Gastroesophageal sphincter (tissue), 4 donors: ENCODE data around the gene ZNF567. TPM values are rescaled to one million over a fixed set of nuclear protein-coding genes. Genes with fewer than 3 reads are reported as not detected.
"Not testable (repeated sequence)": the region's sequence is repeated elsewhere in the genome, so short reads cannot be mapped to it uniquely, and the experiment has no call there.

Source experiments
- ATAC-seq: fragments of 150-250 bp; one replicate; pipeline ENCODE4 v1.9.1; 2016; ENCODE audit warnings: mild to moderate bottlenecking, moderate library complexity
- H3K27ac ChIP-seq, 4 donors: fragments of 200-600 bp; sonication (generic) in 3 of 4; 1 replicate in 3 of 4; 2 replicates in 1 of 4; pipeline ENCODE4 v1.5.1; 2016 to 2019
- H3K27me3 ChIP-seq: fragments of 200-600 bp; sonication (generic); one replicate; pipeline ENCODE4 v1.5.1; 2019
- H3K36me3 ChIP-seq, 2 donors: fragments of 200-600 bp; sonication (generic); one replicate each; pipeline ENCODE4 v1.5.1; 2019; ENCODE audit warnings: control low read depth in 1 of 2
- H3K4me1 ChIP-seq, 3 donors: fragments of 200-600 bp; sonication (generic); 1 replicate in 2 of 3; 2 replicates in 1 of 3; pipeline ENCODE4 v1.5.1; 2016 to 2019; ENCODE audit warnings: control low read depth in 2 of 3
- H3K4me3 ChIP-seq, 2 donors: fragments of 200-600 bp; sonication (generic); one replicate each; pipeline ENCODE4 v1.5.1; 2019; ENCODE audit warnings: mild to moderate bottlenecking in 1 of 2, moderate library complexity in 1 of 2
- H3K9me3 ChIP-seq, 3 donors: fragments of 200-600 bp; sonication (generic); one replicate each; pipeline ENCODE4 v1.5.1; 2017 to 2019; ENCODE audit warnings: control low read depth in 2 of 3
- EP300 ChIP-seq: sonication (generic); formaldehyde crosslinking; IDR thresholded peaks from one replicate; pipeline ENCODE4 v1.6.1; 2017; ENCODE audit warnings: antibody characterized with exemption, mild to moderate bottlenecking
- POLR2A ChIP-seq, 2 donors: fragments of 450-650 bp; IDR thresholded peaks; one replicate each; pipeline ENCODE4 v1.6.1; 2017; ENCODE audit warnings: antibody characterized with exemption in 2 of 2, mild to moderate bottlenecking in 2 of 2, moderate library complexity in 1 of 2
- POLR2AphosphoS5 ChIP-seq: sonication (generic); formaldehyde crosslinking; IDR thresholded peaks from one replicate; pipeline ENCODE4 v1.6.1; 2017; ENCODE audit warnings: antibody characterized with exemption
- WGBS, 2 donors: methylation state at CpG; one replicate each; pipeline ENCODE4 v1.1.5; 2018; ENCODE audit warnings: low coverage in 1 of 2; 5-methylcytosine and 5-hydroxymethylcytosine counted together
- total RNA-seq, 4 donors: library from RNA; depleted of rRNA; stranded (reverse); fragments of >200 nt; gene quantifications; one replicate each; pipeline ENCODE4 v1.1.0, GENCODE V29; 2016
- TF ChIP-seq, protein P1 (sequence below), 4 experiments: fragments of 200-600 bp in 2 of 4; fragments of 450-650 bp in 2 of 4; sonication (generic) in 1 of 4; IDR thresholded peaks; one replicate each; pipeline ENCODE4 v1.5.1; 2017 to 2019; ENCODE audit warnings: antibody characterized with exemption in 4 of 4, mild to moderate bottlenecking in 2 of 4, moderate library complexity in 2 of 4

The ZNF567 gene
- total RNA-seq, 4 donors from 2014 or later: 6.2 to 9.6 (median 7.9) TPM

DNA sequence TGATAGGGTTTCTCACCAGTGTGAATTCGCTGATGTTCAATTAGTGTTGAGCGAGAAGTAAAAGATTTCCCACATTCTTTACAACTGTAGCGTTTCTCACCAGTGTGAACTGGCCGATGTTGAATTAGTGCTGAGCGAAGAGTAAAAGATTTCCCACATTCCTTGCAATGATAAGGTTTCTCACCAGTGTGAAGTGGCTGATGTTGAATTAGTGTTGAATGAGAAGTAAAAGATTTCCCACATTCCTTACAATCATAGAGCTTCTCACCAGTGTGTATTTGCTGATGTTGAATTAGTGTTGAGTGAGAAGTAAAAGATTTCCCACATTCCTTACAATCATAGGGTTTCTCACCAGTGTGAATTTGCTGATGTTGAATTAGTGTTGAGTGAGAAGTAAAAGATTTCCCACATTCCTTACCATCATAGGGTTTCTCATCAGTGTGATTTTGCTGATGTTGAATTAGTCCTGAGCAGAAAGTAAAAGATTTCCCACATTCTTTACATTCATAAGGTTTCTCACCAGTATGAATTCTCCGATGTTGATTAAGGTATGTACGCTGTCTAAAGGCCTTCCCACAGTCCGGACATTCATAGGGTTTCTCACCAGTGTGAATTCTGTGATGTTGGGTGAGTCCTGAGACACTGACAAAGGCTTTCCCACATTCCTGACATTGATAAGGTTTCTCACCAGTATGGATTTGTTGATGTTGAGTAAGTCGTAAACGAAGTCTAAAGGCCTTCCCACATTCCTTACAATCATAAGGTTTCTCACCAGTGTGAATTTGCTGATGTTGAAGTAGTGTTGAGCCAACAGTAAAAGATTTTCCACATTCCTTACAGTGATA, 61.2 kb downstream of the ZNF567 start:
- Histone ChIP-seq H3K27me3 (no peaks in the 10 kb centered on the region), H3K27ac (no peak overlapping the region), H3K4me1 (no peaks in the 10 kb centered on the region), H3K36me3 (peaks cover 10 to 100% of the 10 kb centered on the region in 2 donors), H3K4me3 (no peak overlapping the region), H3K9me3 (peaks cover 8 to 100% (median 18%) of the 10 kb centered on the region in 3 donors)
- no peak for ATAC-seq
- TF ChIP-seq POLR2A (IDR thresholded peaks at IDR 0.05) (no peak), POLR2AphosphoS5 (no peak), EP300 (no peak)
- TF ChIP-seq, protein P1, sequence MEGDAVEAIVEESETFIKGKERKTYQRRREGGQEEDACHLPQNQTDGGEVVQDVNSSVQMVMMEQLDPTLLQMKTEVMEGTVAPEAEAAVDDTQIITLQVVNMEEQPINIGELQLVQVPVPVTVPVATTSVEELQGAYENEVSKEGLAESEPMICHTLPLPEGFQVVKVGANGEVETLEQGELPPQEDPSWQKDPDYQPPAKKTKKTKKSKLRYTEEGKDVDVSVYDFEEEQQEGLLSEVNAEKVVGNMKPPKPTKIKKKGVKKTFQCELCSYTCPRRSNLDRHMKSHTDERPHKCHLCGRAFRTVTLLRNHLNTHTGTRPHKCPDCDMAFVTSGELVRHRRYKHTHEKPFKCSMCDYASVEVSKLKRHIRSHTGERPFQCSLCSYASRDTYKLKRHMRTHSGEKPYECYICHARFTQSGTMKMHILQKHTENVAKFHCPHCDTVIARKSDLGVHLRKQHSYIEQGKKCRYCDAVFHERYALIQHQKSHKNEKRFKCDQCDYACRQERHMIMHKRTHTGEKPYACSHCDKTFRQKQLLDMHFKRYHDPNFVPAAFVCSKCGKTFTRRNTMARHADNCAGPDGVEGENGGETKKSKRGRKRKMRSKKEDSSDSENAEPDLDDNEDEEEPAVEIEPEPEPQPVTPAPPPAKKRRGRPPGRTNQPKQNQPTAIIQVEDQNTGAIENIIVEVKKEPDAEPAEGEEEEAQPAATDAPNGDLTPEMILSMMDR (IDR thresholded peaks at IDR 0.05): no peak
- 94 to 95% methylated on average over 7 to 10 of the region's 10 CpGs for WGBS, 2 donors

DNA sequence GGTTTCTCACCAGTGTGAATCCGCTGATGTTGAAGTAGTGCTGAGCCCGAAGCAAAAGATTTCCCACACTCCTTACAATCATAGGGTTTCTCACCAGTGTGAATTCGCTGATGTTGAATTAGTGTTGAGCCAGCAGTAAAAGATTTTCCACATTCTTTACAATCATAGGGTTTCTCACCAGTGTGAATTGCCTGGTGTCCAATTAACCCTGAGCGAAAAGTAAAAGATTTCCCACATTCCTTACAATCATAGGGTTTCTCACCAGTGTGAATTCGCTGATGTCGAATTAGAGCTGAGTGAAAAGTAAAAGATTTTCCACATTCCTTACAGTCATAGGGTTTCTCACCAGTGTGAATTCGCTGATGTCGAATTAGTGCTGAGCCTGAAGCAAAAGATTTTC, 62.2 kb downstream of the ZNF567 start:
- peaks cover 8 to 100% (median 18%) of the 10 kb centered on the region in 3 donors for H3K9me3 ChIP-seq
- not testable (repeated sequence) for H3K27ac ChIP-seq, H3K27me3 ChIP-seq, ATAC-seq, H3K4me3 ChIP-seq, H3K4me1 ChIP-seq
- whole genome bisulfite sequencing, 2 donors: 92 to 95% methylated on average over 7 to 8 of the region's 8 CpGs
- H3K36me3 ChIP-seq: peaks cover 10 to 100% of the 10 kb centered on the region in 2 donors

DNA sequence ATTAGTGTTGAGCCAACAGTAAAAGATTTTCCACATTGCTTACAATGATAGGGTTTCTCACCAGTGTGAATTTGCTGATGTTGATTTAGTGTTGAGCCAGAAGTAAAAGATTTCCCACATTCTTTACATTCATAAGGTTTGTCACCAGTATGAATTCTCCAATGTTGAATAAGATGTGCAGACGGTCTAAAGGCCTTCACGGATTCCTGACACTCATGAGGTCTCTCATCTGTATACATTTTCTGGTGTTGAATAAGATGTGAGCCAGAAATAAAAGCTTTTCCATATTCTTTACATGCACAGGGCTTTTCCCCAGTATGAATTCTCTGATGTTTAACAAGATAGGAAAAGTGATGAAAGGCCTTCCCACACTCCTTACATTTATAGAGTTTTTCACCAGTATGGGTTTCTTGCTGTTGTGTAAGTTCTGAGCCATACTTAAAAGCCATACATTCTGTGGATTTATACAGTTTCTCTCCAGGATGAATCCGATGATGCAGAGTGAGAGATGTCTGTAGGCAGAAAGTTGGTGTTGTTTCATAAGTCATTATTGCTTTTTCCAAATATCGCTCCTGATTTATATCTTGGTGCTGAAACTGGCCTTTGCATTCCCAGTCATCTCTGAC, 62.8 kb downstream of the ZNF567 start:
- Histone ChIP-seq H3K9me3 (peaks cover 8 to 100% (median 20%) of the 10 kb centered on the region in 3 donors), H3K27ac (no peak overlapping the region), H3K4me1 (no peaks in the 10 kb centered on the region), H3K36me3 (peaks cover 10 to 100% of the 10 kb centered on the region in 2 donors), H3K27me3 (no peaks in the 10 kb centered on the region), H3K4me3 (no peak overlapping the region)
- ATAC-seq: no peak
- TF ChIP-seq POLR2AphosphoS5: no peak
- TF ChIP-seq POLR2A (IDR thresholded peaks at IDR 0.05): no peak
- TF ChIP-seq EP300: no peak
- TF ChIP-seq, protein P1 (IDR thresholded peaks at IDR 0.05): no peak
- WGBS, 2 donors: 96% methylated on average over 4 of the region's 4 CpGs

Other genes starting within 250 kb of the ZNF567 start
- 10 to 100 TPM; 12.6 to 24.2 (median 19.7) TPM for gene ZNF566, start 198.1 kb upstream of the ZNF567 start, total RNA-seq
- 10 to 100 TPM in 1 of 4 donors, 1 to 10 TPM in 3; 6.9 to 13.9 (median 8.4) TPM for gene ZNF260, start 159.3 kb upstream of the ZNF567 start, total RNA-seq
- gene ZNF529, start 114.3 kb upstream of the ZNF567 start, total RNA-seq: 10 to 100 TPM; 13.2 to 25.2 (median 16.2) TPM
- 10 to 100 TPM in 2 of 4 donors, 1 to 10 TPM in 2; 6.9 to 26.0 (median 16.6) TPM for gene ZNF382, start 82.3 kb upstream of the ZNF567 start, total RNA-seq
- 10 to 100 TPM in 3 of 4 donors, 1 to 10 TPM in 1; 8.5 to 27.7 (median 17.1) TPM for gene ZNF461, start 20.8 kb upstream of the ZNF567 start, total RNA-seq
- gene ZNF850, start 85.2 kb downstream of the ZNF567 start, total RNA-seq: 1 to 10 TPM; 1.6 to 3.3 (median 2.0) TPM
- gene ZNF790, start 150.8 kb downstream of the ZNF567 start, total RNA-seq: 10 to 100 TPM in 3 of 4 donors, 1 to 10 TPM in 1; 9.7 to 15.7 (median 14.3) TPM
- gene ZNF345, start 163.3 kb downstream of the ZNF567 start, total RNA-seq: 1 to 10 TPM; 3.9 to 7.8 (median 5.7) TPM
- 1 to 10 TPM; 2.3 to 6.9 (median 4.1) TPM for gene ZNF829, start 228.7 kb downstream of the ZNF567 start, total RNA-seq
- 10 to 100 TPM; 10.6 to 20.7 (median 15.4) TPM for gene ZNF568, start 228.7 kb downstream of the ZNF567 start, total RNA-seq